GM03348 (cell line): ENCODE results near the gene USP43.
A peak's percentile ranks its signal among the peaks of the same experiment; 100 is the strongest.

ENCODE experiments used
- DNase-seq: peaks from one replicate; pipeline ENCODE4 v3.0.0; 2012; ENCODE audit warnings: low spot score

USP43 gene

GRCh38 chr17:9703781-9704082 is 58.4 kb downstream of the USP43 start:
- DNase-seq: no peak

GRCh38 chr17:9705745-9706144 is 60.4 kb downstream of the USP43 start:
- DNase-seq: no peak

- no peak for DNase-seq
These were observed 62.6 kb downstream of the USP43 start for GRCh38 chr17:9707948-9708347.

- DNase-seq: no peak
These were observed 69.5 kb downstream of the USP43 start for GRCh38 chr17:9714801-9715200.

GRCh38 chr17:9715503-9716016 is 70.2 kb downstream of the USP43 start:
- DNase-seq: no peak

DNA sequence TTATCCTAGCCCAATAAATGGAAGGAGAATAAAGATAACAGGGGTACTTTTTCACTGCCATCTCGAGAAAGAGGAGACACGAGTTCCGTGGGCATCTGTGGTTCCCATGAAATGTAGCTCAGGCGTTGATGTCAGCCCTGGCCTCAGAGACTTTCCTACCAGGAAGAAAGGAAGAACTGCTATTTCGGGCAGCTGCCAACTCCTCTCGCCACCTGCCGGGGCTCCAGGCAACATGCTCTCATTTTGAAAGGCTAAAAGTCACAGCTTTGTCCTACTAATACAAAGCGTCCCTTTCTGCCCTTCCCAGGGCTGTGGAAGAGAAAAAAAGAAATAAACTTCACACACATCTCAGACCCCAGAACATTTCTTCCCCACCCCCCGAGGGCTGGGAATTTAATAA is 80.3 kb downstream of the USP43 start:
- DNase-seq: peak; percentile 20

- DNase-seq: no peak
These were observed 81.0 kb downstream of the USP43 start for GRCh38 chr17:9726291-9726690.

- no peak for DNase-seq
These were observed 82.7 kb downstream of the USP43 start for GRCh38 chr17:9728005-9728404.

- no peak for DNase-seq
These were observed 83.2 kb downstream of the USP43 start for GRCh38 chr17:9728564-9728963.

DNA sequence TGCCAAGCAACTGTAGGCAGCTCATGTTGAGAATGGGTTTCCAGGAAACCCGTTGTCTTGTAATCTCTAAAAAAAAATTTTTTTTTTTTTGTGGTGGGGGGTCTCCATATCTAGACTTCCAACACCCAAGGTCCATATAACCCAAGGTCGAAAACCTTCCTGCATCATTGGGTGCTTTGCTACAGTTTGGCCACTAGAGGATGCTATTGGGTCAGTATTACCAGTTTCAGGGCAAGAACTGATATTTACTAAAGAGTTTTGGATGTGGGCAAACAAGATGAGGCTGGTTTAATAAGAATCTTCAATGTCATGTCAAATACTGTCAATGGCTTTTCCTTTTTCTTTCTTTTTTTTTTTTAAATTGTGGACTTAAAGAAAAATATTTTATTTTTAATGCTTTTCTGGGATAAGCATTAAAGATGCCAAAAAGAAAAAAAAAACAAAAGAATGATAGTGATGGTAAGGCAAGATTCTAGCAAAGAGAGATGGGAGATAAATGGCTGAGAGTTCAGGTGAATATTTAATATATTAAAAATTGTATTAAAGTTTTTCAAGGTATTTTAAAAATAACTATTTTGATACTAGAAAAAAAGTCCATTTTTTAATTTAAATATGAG is 83.8 kb downstream of the USP43 start:
- DNase-seq: peak; percentile 77

DNA sequence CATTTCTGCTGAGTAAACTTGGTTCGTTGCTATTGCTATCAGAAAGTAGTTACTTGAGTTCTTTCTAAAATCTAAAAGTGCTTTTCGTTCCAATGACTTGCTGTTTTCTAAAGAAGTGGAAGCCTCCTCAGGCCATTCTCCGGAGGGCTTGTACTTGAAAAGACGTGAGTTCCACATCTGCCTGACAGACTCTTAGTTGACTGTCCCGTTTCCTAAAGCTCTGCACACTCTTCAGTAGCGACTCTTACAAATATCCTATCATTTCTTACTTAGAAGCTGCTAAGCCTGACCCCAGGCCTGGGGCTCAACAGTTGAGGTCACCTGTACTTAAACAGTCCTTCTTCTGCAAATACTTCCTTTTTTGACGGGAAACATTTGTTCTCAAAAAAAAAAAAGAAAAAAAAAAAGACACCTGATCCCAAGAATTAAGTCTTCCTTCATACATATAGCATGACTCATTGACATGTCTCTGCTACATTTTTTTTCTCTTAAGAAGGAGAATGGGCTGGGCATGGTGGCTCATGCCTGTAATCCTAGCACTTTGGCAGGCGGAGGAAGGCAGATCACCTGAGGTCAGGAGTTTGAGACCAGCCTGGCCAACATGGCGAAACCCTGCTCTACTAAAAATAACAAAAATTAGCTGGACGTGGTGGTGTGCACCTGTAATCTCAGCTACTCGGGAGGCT is 84.6 kb downstream of the USP43 start:
- DNase-seq: no peak

DNA sequence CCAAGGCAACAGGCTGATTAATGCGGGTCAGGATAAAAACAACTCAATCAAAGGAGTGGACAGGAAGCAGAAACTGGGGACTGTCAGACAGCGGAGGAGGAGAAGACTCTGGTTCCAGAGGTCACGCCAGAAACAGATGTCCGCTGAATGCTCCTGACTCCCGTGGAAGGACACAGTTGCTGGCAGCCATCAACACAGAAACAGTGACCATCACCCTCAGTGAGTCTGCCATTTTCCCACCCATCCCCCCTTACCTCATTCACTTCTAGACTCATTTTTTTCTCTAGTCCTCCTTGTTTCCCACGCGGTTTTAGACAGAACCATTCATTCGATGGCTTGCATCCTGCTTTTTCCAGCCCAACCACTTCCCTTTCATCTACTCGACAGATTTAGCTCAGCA is 105.2 kb downstream of the USP43 start:
- DNase-seq: no peak

DNA sequence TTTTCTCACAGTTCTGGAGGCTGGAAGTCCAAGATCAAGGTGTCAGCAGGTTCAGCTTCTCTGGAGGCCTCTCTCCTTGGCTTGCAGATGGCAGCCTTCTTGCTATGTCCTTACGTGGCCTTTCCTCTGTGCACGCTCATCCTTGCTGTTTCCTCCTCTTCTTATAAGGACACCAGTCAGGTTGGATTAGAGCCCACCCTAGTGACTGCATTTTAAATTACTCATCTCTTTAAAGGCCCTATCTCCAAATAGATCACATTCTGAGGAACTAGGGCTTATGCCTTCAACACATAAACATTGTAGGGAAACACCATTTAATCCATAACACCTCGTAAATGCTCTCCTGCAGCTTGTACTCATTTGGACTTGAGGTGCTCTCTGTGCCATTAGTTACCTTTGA is 109.8 kb downstream of the USP43 start:
- no peak for DNase-seq

GRCh38 chr17:9760266-9760665 is 114.9 kb downstream of the USP43 start:
- no peak for DNase-seq

GRCh38 chr17:9763643-9764042 is 118.3 kb downstream of the USP43 start:
- no peak for DNase-seq

DNA sequence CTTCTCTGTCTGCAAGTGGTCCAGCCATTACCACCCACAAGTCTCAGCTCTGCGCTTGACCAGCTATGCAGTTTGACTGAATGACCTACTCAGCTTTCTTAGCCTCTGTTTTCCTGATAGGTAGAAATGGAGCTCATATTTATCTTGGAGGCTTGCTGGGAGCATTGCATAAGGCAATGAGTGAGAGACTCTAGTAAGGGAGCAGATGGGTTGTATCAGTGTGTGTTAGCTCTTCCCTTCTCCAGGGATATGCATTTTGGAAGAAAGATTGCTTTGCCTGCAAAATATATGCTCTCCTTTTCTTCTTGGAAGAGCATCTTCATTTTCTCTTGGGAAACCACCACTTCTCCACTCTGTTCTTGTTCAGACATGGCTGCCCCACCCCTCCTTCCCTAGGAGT is 120.0 kb downstream of the USP43 start:
- DNase-seq: no peak

DNA sequence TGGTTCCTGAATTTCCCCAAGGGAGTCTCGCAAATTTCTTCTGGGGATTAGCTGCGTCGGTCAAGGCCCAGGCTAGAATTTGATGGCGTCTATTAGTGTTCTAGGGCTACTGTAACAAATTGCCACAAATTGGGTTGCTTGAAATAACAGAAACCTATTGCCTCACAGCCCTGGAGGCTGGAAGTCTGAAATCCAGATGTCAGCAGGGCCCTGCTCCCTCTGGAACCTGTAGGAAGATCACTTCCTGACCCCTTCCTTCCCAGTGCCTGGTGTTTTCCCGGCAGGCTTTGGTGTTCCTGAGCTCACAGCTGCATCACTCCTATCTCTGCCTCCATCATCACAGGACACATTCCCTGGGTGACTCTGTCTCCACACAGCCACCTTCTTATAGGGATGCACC is 121.7 kb downstream of the USP43 start:
- DNase-seq: no peak

GRCh38 chr17:9767432-9767991 is 122.2 kb downstream of the USP43 start:
- DNase-seq: no peak

DNA sequence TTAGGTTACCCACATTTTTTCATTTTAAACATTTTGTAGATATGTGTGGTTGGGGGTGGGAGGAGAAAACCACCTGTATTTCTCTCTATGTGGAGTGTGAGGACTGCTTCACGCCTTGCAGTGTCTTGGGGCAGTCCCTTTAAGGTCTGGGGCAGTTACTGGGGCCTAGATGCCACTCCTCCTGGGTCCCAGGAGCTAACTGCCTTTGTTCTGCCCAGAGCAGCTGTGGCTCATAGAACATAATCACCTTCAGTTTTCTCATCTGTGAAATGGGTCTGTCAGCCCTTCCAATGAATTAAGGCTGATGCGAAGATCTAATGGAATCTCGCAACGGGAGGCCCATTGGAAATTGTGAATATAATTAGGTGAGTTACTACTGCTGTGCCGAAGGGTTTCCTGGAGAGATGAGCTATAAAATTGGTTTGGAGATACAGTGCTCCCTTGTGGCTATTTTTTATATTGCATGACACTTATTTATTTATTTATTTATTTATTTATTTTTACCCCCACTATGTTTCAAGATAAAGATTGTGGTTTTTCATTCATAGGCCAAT is 123.1 kb downstream of the USP43 start:
- DNase-seq: peak; percentile 47

DNA sequence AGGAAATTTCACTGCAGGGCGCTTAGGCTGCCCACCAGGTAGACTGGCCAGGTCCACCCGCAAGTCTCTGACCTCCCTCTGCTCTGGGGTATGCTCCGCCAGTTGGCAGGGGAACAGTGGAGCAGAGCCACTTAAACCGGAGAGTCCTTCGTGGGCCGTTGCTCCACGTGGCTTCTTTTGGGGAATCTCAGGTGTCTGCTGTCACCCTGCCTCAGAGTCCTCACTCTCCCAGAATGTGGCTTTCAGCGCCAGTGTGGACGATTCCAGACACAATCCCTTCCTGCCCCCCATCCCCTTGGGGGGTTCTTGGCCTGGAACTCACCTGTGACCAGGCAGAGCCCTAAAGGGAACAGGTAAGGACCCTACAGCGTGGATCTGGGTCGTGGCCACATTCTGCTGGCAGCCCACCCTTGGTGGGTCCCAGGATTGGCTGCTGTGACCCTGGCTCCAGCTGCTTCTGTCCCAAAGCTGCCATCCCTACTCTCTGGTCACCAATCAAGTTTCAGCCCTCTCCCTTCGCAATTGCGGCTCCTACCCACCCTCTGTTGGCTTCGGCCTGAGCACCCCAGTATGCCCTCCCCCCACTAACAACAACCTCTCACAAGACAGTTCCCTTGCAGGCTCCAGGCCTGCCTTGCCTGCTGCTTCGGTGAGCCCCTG is 123.8 kb downstream of the USP43 start:
- no peak for DNase-seq

GRCh38 chr17:9771465-9771864 is 126.1 kb downstream of the USP43 start:
- no peak for DNase-seq

GRCh38 chr17:9772658-9773057 is 127.3 kb downstream of the USP43 start:
- no peak for DNase-seq

DNA sequence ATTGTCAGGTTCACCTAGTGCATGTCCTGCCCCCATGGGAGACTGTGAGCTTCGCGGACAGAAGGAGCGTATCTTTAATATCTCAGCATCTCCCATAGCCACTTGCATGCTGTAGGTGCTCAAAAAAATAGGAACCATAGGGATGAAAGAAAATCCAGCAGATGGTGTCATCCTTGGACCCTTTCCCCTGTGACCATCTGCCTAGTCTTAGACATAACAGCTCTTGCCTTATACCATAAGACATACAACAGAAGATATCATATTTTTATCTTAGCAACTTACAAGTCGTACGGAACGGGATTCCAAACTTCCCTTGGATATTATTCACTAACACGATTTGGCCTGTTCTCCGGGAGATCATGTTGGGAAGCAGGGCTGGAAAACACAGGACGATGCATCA is 131.6 kb downstream of the USP43 start:
- no peak for DNase-seq
